GF-D8 (cell line): ENCODE measurements around the gene PNPLA7.
"Not testable (repeated sequence)": the region's sequence is repeated elsewhere in the genome, so short reads cannot be mapped to it uniquely, and the experiment has no call there.

Experiments
- DNase-seq: peaks from one replicate; lab custom pipeline; 2025; lab: John Stamatoyannopoulos, UW

PNPLA7 gene

GRCh38 chr9:137513801-137514570, 36.2 kb downstream of the PNPLA7 start:
- DNase-seq, result not testable (repeated sequence)

GRCh38 chr9:137513136-137513535, 37.1 kb downstream of the PNPLA7 start:
- DNase-seq, result not testable (repeated sequence)

GRCh38 chr9:137511758-137512463, 38.3 kb downstream of the PNPLA7 start:
- no peak for DNase-seq

GRCh38 chr9:137511126-137511525, 39.1 kb downstream of the PNPLA7 start:
- not testable (repeated sequence) for DNase-seq

DNA sequence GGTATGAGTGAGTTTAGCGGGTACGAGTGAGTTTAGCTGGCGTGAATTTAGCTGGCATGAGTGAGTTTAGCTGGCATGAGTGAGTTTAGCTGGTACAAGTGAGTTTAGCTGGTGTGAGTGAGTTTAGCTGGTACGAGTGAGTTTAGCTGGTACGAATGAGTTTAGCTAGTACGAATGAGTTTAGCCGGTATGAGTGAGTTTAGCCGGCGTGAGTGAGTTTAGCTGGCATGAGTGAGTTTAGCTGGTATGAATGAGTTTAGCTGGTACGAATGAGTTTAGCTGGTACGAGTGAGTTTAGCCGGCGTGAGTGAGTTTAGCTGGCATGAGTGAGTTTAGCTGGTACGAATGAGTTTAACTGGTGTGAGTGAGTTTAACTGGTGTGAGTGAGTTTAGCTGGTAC, 41.0 kb downstream of the PNPLA7 start:
- DNase-seq, result no peak

- DNase-seq, result no peak
Observed at GRCh38 chr9:137506702-137507171, 43.5 kb downstream of the PNPLA7 start.

DNA sequence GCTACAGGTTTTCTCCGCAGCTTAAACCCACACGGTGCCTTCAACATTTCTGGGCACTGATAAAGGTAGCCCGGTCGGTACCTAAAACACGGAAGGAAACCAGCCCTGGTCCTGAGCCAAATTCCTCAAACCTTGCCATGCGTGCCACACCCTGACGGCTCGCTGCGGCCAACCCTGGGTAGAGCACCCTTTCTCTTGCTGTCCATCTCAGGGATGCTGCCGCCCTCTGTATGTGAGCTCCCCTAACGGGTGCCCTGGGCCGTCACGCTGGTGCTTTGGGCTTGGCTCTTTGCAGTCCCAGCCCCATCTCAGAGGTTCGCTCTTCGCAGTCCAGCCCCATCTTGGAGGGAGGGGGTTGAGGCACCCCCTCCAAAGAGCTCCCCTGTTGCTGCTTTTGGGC, 43.9 kb downstream of the PNPLA7 start:
- DNase-seq, result no peak

GRCh38 chr9:137505421-137506140, 44.6 kb downstream of the PNPLA7 start:
- DNase-seq, result no peak

DNA sequence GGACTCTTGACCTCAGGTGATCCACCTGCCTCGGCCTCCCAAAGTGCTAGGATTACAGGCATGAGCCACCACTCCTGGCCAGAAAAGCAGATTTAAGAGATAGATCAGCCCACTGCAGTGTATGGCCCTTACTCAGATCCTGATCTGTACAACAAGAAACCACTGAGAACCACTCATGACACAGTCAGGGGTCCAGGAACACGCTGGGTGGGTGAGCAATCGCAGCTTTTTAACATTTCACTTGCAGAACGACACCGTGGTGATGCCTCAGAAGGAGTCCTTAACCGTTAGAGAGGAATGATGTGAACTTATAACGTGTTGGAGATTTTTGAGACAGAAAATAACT, 45.8 kb downstream of the PNPLA7 start:
- DNase-seq, result no peak

GRCh38 chr9:137502008-137502911, 47.9 kb downstream of the PNPLA7 start:
- DNase-seq, result no peak

DNA sequence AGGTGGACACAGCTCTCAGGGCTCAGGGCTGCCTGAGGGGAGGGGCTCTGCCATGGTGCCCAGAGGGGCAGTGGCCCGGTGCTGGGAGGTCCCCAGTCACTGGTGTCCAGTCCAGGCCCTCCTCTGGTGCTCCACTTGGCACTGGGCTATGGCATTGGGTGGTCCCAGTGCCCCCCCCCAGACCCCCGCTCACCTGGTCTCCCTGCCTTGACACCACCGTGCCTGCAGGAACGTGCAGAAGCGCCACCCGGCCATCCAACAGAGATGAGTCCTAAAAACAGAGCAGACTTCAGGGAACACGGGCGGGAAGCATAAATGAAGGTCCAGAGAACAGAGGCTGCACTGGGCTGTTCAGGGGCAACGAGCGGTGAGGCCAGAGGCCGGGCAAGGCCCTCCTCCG, 48.7 kb downstream of the PNPLA7 start:
- DNase-seq, result no peak

DNA sequence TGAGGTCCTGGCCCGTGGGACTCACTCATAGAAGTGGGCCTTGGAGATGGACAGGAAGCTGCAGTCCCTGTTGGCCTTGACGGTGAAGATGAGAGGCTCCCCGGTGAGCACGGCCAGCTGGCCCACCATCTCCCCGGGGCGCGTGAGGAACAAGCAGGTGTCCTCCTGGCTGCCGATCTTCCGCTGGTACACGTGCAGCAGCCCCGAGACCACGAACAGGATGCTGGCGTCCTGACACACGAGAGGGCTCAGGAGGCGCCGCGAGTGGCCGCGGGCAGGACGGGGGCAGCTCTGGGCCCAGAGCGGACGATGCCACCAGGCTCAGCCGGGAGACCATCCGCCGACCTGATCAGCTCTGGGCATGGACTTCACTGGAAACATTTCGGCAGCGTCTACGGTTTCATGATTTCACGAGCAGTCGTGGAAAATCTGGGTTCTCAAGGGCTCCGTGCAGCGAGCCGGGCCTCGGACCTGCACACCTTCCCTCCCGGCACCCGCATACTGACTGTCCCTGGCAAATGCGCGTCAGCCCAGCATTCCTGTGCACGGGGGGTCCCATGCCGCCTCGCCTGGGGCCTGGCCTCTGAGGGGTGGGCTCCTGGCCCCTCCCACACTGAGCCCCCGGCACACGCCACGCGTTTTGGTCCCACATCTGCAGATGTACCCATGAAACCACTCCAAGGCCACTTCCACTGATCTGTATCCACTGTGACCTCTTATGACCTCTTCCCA, 49.4 kb downstream of the PNPLA7 start:
- no peak for DNase-seq

DNA sequence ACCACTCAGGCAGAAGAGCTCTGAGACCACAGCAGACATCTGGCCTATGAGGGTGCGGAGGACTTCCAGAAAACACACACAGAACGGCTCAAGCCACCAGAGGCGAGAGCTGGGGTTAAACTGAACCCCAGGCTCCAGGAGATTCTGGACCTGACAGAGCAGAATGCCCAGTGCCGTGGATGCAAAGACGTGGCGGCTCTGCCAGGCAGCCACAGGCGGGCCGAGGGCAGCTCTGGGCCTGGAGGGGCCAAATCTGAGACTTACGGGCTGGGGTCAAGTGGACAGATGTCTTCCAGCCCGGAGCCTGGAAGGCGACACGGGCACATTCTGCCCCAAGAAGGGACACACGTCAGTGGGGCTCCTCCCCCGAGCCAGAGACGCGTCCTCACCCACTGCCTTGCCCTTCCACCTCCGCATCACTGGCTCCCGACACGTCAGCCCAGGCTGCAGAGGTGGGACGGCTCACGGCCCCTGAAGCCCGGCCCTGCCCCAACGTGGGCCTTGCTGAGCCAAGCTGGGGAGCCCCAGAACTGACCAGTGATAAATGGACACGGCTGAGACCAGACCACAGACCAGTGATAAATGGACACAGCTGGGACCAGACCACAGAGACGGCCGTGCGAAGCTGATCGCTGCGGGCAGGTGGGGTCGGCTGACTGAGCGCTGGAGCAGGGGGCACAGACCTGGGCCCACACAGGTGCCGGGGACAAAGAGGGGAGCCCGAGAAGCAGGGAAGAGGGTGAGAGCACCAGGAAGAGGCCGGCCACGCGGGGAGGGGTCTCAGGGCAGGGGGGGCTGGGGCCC, 50.1 kb downstream of the PNPLA7 start:
- DNase-seq, result no peak

DNA sequence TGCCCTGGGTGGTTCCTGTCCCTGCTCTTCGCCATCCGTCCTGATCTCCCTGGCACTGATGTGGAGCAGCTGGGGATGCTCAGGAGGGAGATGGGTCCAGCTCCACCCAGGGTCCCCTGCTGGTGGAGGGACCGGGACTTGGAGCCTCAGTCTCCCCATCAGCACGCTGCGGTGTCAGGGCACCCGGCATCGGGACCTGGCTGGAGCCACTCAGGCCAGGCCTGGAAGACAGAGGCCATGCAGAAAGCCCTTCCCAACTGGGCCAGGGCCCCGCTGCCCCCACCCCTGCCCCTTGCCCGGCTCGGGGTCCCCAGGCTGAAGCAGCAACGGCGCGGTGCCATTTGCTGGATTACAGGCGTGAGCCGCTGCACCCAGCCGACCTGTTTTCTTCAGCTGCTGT, 50.8 kb downstream of the PNPLA7 start:
- DNase-seq, result no peak

- no peak for DNase-seq
Observed at GRCh38 chr9:137498720-137499150, 51.5 kb downstream of the PNPLA7 start.

DNA sequence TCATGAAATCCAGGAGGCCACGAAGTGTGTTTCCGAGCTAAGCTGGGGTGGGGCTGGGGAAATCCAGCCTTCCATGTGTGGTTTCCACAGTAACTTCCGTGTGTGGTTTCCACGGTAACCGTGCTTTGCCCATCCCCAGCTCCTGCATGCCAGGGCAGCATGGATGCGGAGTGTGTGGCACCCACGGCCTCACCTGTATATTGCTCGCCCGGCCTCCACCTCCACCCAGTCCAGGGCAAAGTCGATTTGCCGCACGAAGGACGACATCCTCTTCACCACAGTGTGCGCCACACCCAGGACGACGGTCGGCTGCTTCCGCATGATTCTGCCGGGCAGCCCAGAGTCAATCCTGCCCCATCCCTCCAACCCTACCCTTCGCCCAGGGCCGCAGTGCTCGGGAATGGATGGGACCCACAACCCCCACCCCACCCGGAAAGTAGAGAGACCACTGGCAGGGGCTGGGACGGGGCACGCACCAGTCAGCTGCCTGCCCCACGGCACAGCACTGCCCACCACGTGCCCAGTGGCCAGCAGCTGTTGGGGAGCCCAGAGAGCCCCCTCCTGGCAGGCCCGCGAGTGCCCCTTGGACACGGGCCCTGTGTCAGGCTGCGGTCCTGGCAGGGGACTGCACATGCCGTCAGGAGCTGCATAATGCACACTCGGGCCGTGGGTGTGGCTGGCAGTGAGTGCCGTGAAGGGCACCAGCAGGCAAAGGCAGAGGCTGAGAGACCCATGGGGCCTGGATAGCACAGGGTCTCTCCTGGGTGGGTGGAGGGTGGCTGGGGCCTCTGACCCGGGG, 52.1 kb downstream of the PNPLA7 start:
- DNase-seq, result no peak

DNA sequence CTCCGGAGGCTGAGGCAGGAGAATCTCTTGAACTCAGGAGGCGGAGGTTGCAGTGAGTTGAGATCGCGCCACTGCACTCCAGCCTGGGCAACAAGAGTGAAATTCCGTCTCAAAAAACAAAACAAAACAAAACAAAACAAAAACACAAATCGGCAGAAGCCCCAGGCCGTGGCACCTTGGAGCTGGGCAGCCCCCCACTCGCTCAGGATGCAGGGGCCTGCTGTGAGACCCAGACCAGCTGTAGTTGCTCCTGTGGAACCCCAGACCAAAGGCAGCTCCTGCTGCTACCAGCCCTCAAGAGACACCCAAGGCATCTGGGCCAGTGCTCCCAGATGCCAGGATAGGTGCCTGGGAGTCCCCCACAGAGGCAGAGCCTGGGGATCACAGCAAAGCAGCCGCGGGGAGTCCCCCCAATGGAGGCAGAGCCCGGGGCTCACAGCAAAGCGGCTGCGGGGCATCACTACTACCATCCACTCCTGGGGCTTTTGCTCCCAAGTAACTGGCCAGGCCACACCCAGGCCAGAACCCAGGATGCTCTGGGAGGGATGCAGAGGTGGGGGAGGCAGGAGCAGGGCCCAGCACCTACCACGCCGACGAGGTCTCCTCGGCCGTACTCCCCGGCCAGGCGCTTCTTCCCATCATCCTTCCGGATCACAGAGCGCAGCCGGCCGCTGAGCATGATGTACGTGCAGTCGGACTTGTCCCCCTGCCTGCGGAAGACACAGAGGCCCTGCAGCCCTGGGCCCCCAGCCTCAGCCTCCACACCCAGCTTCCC, 53.4 kb downstream of the PNPLA7 start:
- no peak for DNase-seq

DNA sequence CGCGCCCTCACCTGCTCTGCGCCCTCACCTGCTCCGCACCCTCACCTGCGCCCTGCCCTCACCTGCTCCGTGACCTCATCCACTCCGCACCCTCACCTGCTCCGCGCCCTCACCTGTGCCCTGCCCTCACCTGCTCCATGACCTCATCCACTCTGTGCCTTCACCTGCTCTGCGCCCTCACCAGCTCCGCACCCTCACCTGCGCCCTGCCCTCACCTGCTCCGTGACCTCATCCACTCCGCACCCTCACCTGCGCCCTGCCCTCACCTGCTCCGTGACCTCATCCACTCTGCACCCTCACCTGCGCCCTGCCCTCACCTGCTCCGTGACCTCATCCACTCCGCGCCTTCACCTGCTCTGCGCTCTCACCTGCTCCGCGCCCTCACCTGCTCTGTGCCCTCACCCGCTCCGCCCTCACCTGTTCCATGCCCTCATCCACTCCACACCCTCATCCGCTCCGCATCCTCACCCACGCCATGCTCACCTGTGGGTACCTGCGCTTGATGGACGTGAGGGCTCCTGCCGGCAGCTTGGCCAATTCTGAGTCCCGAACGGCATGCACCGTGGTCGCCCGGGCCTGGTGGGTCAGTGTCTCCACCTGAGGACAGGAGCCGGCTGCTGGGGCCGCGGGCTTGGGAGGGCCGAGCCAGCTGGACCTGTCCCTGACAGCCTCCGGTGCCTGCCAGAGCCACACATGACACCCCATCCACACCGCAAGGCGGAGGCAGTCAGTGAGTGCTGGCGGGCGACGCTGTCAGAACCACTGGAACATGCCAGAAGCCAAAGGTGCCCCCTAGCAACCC, 55.5 kb downstream of the PNPLA7 start:
- no peak for DNase-seq
